Measurements from ENCODE around the gene MR1.

The MR1 gene

GRCh38 chr1:181075766-181076350 is 42.1 kb downstream of the MR1 start:
- no peaks in the 10 kb centered on the region for H3K4me1 ChIP-seq (ENCODE audit: low read depth, poor library complexity, severe bottlenecking)
- no peak overlapping the region for H2AFZ ChIP-seq (ENCODE audit: low read depth)
- no peak overlapping the region for H3K9ac ChIP-seq
- H3K4me3 ChIP-seq (IDR thresholded peaks at IDR 0.05; ENCODE audit: insufficient read depth, low read depth, low read length): no peak overlapping the region
- no peak overlapping the region for H3K27ac ChIP-seq
- no peaks in the 10 kb centered on the region for H3K36me3 ChIP-seq (ENCODE audit: insufficient read depth)
- no peaks in the 10 kb centered on the region for H4K20me1 ChIP-seq (ENCODE audit: insufficient read depth)
- TF ChIP-seq CTCF (conservative IDR thresholded peaks at IDR 0.05; ENCODE audit: low read depth, low read length): no peak
- no peaks in the 10 kb centered on the region for H3K27me3 ChIP-seq (ENCODE audit: insufficient read depth, low read depth)
- H3K4me2 ChIP-seq: no peak overlapping the region
- H3K79me2 ChIP-seq (ENCODE audit: insufficient read depth, low read depth): no peaks in the 10 kb centered on the region

GRCh38 chr1:181076852-181077251 is 43.1 kb downstream of the MR1 start:
- Histone ChIP-seq H3K27me3 (ENCODE audit: insufficient read depth, low read depth) (no peaks in the 10 kb centered on the region), H4K20me1 (ENCODE audit: insufficient read depth) (no peaks in the 10 kb centered on the region), H3K27ac (no peak overlapping the region), H3K4me3 (IDR thresholded peaks at IDR 0.05; ENCODE audit: insufficient read depth, low read depth, low read length) (no peak overlapping the region), H3K9ac (no peak overlapping the region), H3K4me1 (ENCODE audit: low read depth, poor library complexity, severe bottlenecking) (no peaks in the 10 kb centered on the region), H3K79me2 (ENCODE audit: insufficient read depth, low read depth) (no peaks in the 10 kb centered on the region), H3K36me3 (ENCODE audit: insufficient read depth) (no peaks in the 10 kb centered on the region), H3K4me2 (no peak overlapping the region), H2AFZ (ENCODE audit: low read depth) (no peak overlapping the region)
- no peak for TF ChIP-seq CTCF (conservative IDR thresholded peaks at IDR 0.05; ENCODE audit: low read depth, low read length)

- Histone ChIP-seq H4K20me1 (ENCODE audit: insufficient read depth) (no peaks in the 10 kb centered on the region), H3K36me3 (ENCODE audit: insufficient read depth) (no peaks in the 10 kb centered on the region), H3K79me2 (ENCODE audit: insufficient read depth, low read depth) (no peaks in the 10 kb centered on the region), H3K4me3 (IDR thresholded peaks at IDR 0.05; ENCODE audit: insufficient read depth, low read depth, low read length) (no peak overlapping the region), H2AFZ (ENCODE audit: low read depth) (no peak overlapping the region), H3K27me3 (ENCODE audit: insufficient read depth, low read depth) (no peaks in the 10 kb centered on the region), H3K9ac (no peak overlapping the region), H3K27ac (no peak overlapping the region), H3K4me1 (ENCODE audit: low read depth, poor library complexity, severe bottlenecking) (no peaks in the 10 kb centered on the region), H3K4me2 (no peak overlapping the region)
- no peak for TF ChIP-seq CTCF (conservative IDR thresholded peaks at IDR 0.05; ENCODE audit: low read depth, low read length)
Observed at GRCh38 chr1:181077576-181078242, 43.9 kb downstream of the MR1 start.

- Histone ChIP-seq H3K27ac (no peak overlapping the region), H3K4me2 (no peak overlapping the region), H4K20me1 (ENCODE audit: insufficient read depth) (no peaks in the 10 kb centered on the region), H3K9ac (no peak overlapping the region), H2AFZ (ENCODE audit: low read depth) (no peak overlapping the region), H3K79me2 (ENCODE audit: insufficient read depth, low read depth) (no peaks in the 10 kb centered on the region), H3K4me1 (ENCODE audit: low read depth, poor library complexity, severe bottlenecking) (no peaks in the 10 kb centered on the region), H3K4me3 (IDR thresholded peaks at IDR 0.05; ENCODE audit: insufficient read depth, low read depth, low read length) (no peak overlapping the region), H3K36me3 (ENCODE audit: insufficient read depth) (no peaks in the 10 kb centered on the region), H3K27me3 (ENCODE audit: insufficient read depth, low read depth) (no peaks in the 10 kb centered on the region)
- no peak for TF ChIP-seq CTCF (conservative IDR thresholded peaks at IDR 0.05; ENCODE audit: low read depth, low read length)
Observed at GRCh38 chr1:181079382-181079781, 45.6 kb downstream of the MR1 start.
